SH-SY5Y (cell line): ENCODE measurements around the gene TOLLIP.

Source experiments
- GATA2 ChIP-seq: IDR thresholded peaks from 2 replicates; pipeline ENCODE4 v1.6.1; 2011; ENCODE audit warnings: mild to moderate bottlenecking, low read depth, low read length
- GATA3 ChIP-seq: IDR thresholded peaks from 2 replicates; pipeline ENCODE4 v1.6.1; 2011; ENCODE audit warnings: low read depth, mild to moderate bottlenecking, low read length, moderate library complexity

TOLLIP gene

DNA sequence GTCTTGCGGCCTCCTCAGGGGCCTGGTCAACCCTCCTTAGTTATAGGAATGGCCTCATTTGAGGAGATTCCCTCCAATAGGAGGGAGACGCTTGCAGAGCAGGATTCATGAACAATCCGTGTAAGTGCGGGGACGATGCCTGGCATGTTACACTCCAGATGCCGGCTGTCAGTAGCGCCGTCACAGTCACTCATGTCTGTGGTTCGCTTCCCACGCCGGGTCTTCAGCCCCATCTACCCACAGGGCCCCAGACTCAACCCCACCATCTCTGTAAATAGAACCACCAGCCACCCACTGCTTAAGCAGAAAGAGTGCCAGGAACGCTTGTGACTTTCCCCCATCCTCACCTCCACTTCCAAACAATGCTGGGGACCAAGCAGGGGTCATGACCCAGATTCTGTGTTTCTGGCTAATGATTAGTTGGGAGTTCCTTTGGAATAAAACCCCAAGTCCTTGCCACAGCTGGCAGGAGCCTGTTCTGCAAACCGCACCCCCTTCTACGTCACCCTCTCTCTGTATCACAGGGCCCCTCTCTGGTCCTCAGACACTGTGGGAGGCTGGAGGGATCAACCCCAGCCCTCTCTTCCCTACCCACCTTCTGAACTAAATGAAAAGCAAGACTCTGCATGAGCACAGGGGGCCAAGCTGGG, 38.8 kb upstream of the TOLLIP start:
- TF ChIP-seq GATA3 (no peak), GATA2 (no peak)

DNA sequence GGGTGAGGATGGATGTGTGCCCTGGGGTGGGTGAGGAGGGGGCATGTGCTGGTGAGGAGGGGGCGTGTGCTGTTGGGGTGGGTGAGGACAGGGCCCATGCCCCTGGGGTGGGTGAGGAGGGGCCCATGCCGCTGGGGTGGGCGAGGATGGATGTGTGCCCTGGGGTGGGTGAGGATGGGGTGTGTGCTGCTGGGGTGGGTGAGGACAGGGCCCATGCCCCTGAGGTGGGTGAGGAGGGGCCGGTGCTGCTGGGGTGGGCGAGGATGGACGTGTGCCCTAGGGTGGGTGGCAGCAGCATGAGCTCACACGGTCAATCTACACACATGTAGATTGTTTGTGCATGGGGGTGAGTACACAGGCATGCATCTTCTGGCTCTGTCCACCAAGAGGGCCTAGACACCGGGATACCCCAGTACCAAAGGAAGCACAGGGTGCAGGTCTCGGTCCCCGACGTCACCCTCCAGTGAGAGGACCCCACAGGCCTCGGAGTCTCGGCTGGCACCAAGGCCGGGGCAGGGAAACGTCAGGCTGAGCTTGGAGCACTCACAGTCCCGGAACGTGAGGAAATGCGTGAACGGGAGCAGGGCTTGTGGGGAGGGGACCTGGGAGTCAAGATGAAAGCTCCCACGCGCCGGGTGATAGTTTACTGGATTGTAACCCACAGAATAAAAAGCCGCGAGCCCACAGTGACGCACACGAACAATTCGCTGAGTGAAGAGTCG, 37.4 kb upstream of the TOLLIP start:
- TF ChIP-seq GATA3 (no peak), GATA2 (no peak)

DNA sequence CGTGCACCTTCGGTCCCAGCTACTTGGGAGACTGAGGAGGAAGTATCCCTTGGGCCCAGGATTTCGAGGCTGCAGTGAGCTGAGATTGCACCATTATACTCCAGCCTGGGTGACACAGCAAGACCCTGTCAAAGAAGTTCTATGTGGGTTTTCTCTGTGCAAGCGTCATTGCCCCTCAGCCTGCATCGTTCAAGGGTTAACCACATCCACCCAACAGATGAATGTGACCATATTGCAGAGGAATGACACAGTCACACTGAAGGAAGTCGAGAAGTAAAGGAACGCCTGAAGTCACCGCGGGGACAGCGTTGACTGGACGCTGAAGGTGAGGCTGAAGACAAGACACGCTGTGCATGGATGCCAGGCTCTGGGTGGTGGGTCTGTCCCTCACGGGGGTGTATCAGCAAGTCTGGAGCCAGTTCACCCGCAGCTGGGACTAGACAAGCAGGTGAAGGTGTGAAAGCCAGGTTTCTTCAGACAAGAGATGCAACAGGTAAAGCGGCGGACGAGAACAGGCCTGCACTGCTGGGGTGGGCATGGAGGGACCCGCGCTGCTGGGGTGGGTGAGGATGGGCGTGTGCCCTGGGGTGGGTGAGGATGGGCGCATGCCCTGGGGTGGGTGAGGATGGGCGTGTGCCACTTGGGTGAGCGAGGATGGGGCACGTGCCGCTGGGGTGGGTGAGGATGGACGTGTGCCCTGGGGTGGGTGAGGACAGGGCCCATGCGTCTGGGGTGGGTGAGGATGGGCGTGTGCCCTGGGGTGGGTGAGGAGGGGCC, 36.5 kb upstream of the TOLLIP start:
- TF ChIP-seq GATA3 = no peak
- no peak for TF ChIP-seq GATA2

GRCh38 chr11:1344056-1344635, 34.7 kb upstream of the TOLLIP start:
- TF ChIP-seq GATA2 (no peak), GATA3 (no peak)

- TF ChIP-seq GATA3 (no peak), GATA2 (no peak)
Measured at GRCh38 chr11:1343391-1344055, 34.1 kb upstream of the TOLLIP start.

DNA sequence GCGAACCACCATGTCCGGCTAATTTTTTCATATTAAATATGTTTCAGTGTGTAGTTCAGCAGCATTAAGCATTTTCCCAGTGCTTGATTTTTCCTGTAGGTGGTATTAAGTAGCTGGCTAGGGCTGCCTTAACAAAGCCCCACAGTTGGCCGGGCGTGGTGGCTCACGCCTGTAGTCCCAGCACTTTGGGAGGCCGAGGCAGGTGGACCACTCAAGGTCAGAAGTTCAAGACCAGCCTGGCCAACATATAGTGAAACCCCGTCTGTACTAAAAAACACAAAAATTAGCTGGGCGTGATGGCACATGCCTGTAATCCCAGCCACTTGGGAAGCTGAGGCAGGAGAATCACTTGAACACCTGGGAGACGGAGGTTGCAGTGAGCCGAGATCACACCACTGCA, 33.5 kb upstream of the TOLLIP start:
- no peak for TF ChIP-seq GATA3
- no peak for TF ChIP-seq GATA2

GRCh38 chr11:1341928-1342524, 32.6 kb upstream of the TOLLIP start:
- no peak for TF ChIP-seq GATA2
- TF ChIP-seq GATA3 = no peak

- no peak for TF ChIP-seq GATA3
- TF ChIP-seq GATA2 = no peak
Measured at GRCh38 chr11:1340111-1340510, 30.7 kb upstream of the TOLLIP start.

- TF ChIP-seq GATA2 (no peak), GATA3 (no peak)
Measured at GRCh38 chr11:1339066-1339675, 29.7 kb upstream of the TOLLIP start.

DNA sequence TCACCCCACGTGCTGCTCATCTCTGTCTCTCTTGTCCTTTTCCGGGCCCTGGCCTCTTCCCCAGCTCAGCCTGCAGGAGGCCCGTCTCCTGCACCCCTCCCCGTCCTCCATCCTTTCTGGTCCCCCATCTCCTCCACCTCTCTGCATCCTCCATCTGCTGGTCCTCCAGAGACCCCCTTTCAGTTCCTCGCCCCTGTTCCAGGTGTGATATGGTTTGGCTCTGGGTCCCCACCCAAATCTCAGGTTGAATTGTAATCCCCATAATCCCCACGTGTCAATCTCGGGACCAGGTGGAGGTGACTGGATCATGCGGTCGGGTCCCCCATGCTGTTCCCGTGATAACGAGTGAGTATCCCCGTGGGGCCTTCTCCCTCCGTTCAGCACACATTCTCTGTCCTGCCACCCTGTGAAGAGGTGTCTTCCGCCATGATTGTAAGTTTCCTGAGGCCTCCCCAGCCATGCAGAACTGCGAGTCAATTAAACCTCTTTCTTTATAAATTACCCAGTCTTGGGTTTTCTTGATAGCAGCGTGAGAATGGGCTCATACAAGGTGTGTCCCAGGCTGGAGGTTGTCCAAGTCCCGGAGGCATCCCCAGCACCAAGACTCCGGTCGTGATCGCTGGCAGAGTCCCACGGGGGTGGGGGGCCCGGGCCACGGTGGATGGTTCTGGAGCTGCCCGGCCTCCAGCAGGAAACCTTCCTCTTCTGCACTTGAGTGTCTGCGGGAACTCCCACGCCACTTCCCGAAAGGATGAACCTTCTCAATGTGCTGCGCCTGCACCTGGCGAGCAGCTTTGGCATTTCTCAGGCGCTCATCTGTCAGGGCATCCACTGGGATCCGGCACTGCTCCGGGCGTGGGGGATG, 29.0 kb upstream of the TOLLIP start:
- TF ChIP-seq GATA3 (no peak), GATA2 (no peak)

DNA sequence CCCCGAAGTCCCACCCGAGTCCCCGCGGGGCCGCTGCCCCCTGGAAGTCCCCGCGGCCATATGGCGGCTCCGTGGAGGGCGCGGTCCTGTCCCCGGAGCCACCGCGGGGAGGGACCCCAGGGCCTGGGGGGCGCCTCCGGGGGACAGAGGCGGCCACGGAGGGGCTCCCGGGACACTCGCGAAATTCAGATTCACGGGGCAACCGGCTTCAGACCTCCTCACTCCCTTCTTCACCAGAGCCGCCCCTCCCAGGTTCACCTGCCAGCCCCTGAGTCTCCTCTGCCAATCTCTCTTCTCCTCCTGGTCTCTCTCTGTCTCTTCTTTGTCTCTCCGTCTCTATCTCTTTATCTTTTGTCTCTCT, 28.2 kb upstream of the TOLLIP start:
- TF ChIP-seq GATA2 (no peak), GATA3 (no peak)
